ENCODE results near the gene THAP5. TPM values are rescaled to one million over a fixed set of nuclear protein-coding genes. Genes with fewer than 3 reads are reported as not detected.

Gene THAP5
- total RNA-seq, 1 experiment from 2014 or later, result 15.2 TPM

Other genes starting within 250 kb of the THAP5 start
- gene NRCAM, start 113.3 kb downstream of the THAP5 start, total RNA-seq (2014; rRNA removed; shearing (Covaris generic); ENCODE audit: low replicate concordance), result 41.9 and 62.1 TPM in 2 replicates
- gene PNPLA8, start 43.6 kb downstream of the THAP5 start, total RNA-seq (2014; rRNA removed; shearing (Covaris generic); ENCODE audit: low replicate concordance), result 5.2 and 7.6 TPM in 2 replicates
- 7.1 and 12.7 TPM in 2 replicates for gene DNAJB9, start 168 bp upstream of the THAP5 start, total RNA-seq (2014; rRNA removed; shearing (Covaris generic); ENCODE audit: low replicate concordance)